NCI-H2029 treated with DMSO at 0.1 percent for 48 hours (cell line): ENCODE data around the gene DAZAP1.

Experiments
- DNase-seq: peaks from one replicate; lab custom pipeline; 2025; lab: John Stamatoyannopoulos, UW

DAZAP1 gene

GRCh38 chr19:1459479-1459878 is 52.1 kb downstream of the DAZAP1 start:
- DNase-seq = no peak

DNA sequence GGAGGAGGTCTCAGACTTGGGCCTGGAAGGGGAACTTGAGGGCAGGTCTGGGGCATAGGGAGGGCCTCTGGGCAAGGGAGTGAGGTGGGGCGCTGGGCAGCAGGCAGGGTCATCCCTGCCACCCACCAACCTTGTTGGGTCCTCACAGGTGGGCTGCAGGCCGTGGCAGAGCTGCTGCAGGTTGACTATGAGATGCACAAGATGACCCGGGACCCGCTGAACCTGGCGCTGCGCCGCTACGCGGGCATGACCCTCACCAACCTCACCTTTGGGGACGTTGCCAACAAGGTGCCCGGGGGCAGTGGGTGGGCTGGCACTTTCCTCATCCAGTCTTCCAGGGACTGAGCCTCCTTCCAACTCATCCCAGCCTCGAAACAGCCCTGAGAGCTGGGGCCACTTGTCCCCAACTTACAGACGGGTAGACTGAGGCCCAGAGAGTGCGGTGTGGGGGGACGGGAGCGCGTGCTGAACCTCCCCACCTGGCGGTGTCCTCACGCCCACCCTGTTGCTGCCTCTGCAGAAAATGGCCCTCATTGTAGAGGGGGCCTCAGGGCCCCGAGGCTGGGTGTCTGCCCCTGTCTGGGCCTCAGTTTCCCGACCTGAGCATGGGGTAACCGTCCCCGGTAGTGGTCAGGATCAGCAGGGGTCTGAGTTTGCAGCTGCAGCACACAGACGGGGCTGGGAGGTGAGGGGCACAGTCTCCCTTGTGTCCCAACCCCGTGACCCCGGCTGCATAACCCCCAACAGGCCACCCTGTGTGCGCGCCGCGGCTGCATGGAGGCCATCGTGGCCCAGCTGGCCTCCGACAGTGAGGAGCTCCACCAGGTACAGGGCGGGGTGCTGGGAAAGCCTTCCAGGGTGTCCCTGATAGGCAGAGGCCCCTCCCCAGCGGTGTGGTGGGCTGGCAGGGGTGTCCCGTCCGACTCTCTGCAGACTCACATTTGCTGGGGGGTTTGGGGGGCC is 52.9 kb downstream of the DAZAP1 start:
- no peak for DNase-seq

DNA sequence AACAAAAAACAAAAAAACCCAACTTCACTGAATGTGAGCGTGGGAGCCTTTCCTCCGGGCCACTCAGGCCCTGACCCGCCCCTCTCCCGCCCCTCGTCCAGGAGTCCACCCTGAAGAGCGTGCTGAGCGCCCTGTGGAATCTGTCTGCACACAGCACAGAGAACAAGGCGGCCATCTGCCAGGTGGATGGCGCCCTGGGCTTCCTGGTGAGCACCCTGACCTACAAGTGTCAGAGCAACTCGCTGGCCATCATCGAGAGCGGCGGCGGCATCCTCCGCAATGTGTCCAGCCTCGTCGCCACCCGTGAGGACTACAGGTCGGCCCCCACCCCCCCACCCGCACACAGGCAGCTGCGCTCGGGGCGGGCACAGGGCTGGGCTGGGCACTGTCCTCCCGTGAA is 54.5 kb downstream of the DAZAP1 start:
- DNase-seq = no peak

DNA sequence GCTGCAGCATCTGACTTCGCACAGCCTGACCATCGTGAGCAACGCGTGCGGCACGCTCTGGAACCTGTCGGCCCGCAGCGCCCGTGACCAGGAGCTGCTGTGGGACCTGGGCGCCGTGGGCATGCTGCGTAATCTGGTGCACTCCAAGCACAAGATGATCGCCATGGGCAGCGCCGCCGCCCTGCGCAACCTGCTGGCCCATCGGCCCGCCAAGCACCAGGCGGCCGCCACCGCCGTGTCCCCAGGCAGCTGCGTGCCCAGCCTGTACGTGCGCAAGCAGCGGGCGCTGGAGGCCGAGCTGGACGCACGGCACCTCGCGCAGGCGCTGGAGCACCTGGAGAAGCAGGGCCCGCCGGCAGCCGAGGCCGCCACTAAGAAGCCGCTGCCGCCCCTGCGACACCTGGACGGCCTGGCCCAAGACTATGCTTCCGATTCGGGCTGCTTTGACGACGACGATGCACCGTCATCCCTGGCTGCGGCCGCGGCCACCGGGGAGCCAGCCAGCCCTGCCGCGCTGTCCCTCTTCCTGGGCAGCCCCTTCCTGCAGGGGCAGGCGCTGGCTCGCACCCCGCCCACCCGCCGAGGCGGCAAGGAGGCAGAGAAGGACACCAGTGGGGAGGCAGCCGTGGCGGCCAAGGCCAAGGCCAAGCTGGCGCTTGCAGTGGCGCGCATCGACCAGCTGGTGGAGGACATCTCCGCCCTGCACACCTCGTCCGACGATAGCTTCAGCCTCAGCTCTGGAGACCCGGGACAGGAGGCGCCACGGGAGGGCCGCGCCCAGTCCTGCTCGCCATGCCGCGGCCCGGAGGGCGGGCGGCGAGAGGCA is 58.0 kb downstream of the DAZAP1 start:
- DNase-seq = no peak

- DNase-seq = no peak
These were observed 58.7 kb downstream of the DAZAP1 start for GRCh38 chr19:1466018-1466460.

DNA sequence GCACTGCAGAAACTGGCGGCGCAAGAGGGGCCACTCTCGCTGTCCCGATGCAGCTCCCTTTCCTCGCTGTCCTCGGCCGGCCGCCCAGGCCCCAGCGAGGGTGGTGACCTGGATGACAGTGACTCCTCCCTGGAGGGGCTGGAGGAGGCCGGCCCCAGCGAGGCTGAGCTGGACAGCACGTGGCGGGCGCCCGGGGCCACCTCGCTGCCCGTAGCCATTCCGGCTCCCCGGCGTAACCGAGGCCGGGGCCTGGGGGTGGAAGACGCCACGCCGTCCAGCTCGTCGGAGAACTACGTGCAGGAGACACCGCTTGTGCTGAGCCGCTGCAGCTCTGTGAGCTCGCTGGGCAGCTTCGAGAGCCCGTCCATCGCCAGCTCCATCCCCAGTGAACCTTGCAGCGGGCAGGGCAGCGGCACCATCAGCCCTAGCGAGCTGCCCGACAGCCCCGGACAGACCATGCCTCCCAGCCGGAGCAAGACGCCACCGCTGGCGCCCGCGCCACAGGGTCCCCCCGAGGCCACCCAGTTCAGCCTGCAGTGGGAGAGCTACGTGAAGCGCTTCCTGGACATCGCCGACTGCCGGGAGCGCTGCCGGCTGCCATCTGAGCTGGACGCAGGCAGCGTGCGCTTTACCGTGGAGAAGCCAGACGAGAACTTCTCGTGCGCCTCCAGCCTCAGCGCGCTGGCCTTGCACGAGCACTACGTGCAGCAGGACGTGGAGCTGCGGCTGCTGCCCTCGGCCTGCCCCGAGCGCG is 59.3 kb downstream of the DAZAP1 start:
- DNase-seq = no peak

GRCh38 chr19:1467215-1467489 is 59.8 kb downstream of the DAZAP1 start:
- no peak for DNase-seq

- DNase-seq = no peak
These were observed 60.3 kb downstream of the DAZAP1 start for GRCh38 chr19:1467490-1468273.

GRCh38 chr19:1468274-1468820 is 61.0 kb downstream of the DAZAP1 start:
- DNase-seq = no peak

GRCh38 chr19:1468821-1469254 is 61.5 kb downstream of the DAZAP1 start:
- no peak for DNase-seq

DNA sequence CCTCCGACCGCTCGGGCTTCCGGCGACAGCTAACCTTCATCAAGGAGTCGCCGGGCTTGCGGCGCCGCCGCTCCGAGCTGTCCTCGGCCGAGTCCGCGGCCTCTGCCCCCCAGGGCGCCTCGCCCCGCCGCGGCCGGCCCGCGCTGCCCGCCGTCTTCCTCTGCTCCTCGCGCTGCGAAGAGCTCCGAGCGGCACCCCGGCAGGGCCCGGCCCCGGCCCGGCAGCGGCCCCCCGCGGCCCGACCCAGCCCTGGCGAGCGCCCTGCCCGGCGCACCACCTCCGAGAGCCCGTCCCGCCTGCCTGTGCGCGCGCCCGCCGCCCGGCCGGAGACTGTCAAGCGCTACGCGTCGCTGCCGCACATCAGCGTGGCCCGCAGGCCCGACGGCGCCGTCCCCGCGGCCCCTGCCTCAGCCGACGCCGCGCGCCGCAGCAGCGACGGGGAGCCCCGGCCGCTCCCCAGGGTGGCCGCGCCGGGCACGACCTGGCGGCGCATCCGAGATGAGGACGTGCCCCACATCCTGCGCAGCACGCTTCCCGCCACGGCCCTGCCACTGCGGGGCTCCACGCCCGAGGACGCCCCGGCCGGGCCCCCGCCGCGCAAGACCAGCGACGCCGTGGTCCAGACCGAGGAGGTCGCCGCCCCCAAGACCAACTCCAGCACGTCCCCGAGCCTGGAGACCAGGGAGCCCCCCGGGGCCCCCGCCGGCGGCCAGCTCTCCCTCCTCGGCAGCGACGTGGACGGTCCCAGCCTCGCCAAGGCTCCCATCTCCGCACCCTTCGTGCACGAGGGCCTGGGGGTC is 62.1 kb downstream of the DAZAP1 start:
- no peak for DNase-seq

DNA sequence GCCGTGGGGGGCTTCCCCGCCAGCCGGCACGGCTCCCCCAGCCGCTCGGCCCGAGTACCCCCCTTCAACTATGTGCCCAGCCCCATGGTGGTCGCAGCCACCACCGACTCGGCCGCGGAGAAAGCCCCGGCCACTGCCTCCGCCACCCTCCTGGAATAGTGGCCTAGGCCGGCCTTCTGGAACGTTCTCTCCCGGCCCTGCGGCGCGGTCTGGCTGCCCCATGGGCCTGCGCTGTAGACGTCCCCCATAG is 62.6 kb downstream of the DAZAP1 start:
- no peak for DNase-seq

DNA sequence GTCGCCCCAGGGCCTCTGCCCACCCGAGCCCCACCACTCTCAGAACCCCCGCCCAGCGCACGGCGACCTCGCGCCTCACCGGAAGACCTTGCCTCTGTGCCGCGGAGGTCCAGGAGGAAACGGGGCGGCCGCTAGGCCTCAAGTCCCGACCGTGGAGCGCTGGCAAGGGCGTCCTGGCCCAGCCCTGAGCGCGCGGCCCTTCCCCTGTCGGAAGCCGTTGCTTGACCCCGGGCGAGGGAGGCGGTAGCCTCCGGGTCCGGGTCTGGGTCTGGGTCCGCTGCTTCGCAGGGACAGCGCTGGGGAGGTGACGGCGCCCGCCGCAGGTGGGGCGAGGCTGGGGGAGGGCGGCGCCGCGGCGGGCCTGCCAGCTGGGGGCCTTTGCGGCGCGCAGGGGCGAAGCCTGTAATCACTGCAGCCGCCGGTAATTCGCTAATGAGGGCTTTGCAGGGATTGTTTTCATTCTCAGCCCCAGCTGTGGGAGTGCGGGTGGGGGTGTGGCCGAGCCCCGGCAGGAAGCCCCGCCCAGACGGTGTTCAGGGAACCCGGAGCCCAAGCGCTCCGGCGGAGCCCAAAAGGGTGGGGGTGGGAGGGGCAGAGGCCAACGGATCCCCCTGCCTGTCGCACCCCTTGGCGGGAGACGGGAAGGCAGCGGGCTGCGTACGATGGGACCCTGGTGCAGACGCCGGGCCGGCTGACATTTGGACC is 63.1 kb downstream of the DAZAP1 start:
- DNase-seq = no peak

- no peak for DNase-seq
These were observed 63.7 kb downstream of the DAZAP1 start for GRCh38 chr19:1471010-1471514.

- no peak for DNase-seq
These were observed 64.3 kb downstream of the DAZAP1 start for GRCh38 chr19:1471515-1472160.

DNA sequence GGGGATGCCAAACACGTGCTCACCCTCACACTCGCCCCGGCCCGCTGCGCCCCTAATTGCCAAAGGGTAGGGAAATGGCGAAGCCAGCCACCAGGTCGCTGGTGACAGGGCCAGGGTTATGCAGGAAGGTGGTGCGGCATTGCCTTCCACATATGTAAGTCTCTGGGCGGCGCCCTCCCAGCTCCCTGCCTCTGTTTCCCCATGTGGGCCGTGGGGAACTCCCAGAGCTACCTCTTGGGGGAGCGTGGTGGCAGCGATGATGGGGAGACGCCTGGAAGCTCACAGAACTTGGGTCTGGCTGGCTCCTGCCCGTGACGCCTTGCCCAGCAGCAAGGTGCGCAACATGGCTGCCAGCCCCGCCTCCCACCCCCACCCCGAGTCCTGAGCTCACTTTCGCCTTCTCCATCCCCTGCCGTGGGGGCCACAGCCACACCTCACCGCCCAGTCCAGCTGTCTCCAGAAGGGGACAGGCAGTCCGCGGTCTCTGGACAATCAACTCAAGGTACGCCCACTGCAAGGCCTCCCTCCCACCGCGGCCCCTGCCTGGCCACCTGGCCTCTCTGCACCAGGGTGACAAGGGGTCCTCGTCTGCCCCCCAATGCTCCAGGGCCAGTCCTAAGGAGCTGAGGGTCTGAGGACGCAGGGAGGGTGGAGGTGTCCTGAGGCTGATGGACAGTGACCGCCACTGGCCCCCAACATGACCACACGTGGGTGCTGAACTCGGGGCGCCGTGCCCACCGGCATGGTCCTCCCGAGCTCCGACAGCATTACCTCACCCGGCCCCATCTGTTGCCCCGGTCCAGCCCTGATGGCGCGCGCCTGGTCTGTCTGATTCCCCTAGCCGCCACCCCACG is 65.1 kb downstream of the DAZAP1 start:
- no peak for DNase-seq

DNA sequence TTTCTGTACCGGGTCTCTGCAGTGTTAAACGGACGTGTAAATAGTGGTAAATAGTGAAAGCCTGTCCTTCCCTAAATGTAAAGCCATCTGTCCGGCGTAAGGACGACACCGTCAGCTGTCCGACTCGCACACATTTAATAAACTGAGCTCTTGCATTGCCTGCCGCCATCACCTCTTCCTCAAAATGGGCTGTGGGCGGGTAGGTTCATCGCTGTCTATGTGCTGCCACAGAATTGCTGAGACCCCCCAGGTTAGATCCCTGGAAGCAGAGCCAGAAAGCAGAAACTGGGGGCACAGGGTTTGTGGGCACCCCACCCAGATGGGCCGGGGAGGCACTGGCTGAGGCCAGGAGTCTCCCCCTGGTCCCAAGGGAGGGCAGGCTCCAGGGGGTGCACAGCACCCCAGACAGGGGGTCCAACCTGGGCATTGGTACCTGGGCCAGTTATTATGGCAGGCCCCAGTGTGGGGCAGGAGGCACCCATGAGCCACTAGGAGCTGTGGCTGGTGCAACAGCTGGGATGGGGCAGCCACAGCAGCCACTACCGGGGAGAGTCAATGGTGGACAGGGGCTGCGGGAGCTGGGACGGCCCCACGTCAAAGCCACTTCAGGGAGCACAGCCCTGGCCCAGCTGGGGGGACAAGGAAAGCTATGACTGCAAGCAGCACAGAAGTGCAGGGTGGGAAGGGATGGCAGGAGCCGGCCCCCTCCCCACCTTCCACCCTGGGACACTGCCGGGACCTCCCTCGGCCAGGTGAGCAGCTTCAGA is 65.9 kb downstream of the DAZAP1 start:
- DNase-seq = no peak
